GM12872 (cell line): Measurements from ENCODE around the gene RPUSD1.

Experiments used
- CTCF ChIP-seq: IDR thresholded peaks from 3 replicates; pipeline ENCODE4 v1.5.1; 2011; ENCODE audit warnings: low read depth, mild to moderate bottlenecking, low read length, moderate library complexity; ENCODE audit not compliant: insufficient read depth

The RPUSD1 gene

GRCh38 chr16:760065-760464 is 28.1 kb downstream of the RPUSD1 start:
- no peak for TF ChIP-seq CTCF

GRCh38 chr16:759110-759910 is 28.9 kb downstream of the RPUSD1 start:
- no peak for TF ChIP-seq CTCF

GRCh38 chr16:756428-756827 is 31.8 kb downstream of the RPUSD1 start:
- TF ChIP-seq CTCF: no peak

GRCh38 chr16:754656-755055 is 33.5 kb downstream of the RPUSD1 start:
- no peak for TF ChIP-seq CTCF

GRCh38 chr16:752007-752312 is 36.2 kb downstream of the RPUSD1 start:
- TF ChIP-seq CTCF: no peak

GRCh38 chr16:751152-752006 is 36.8 kb downstream of the RPUSD1 start:
- no peak for TF ChIP-seq CTCF

- TF ChIP-seq CTCF: no peak
Observed at GRCh38 chr16:750485-750884, 37.7 kb downstream of the RPUSD1 start.
